PC-3 (cell line): Measurements from ENCODE around the gene TJP3. TPM values are rescaled to one million over a fixed set of nuclear protein-coding genes. Genes with fewer than 3 reads are reported as not detected.

ENCODE experiments used
- ATAC-seq: fragments of 200-7000 bp; cut with Tn5 transposase; 2 replicates; pipeline ENCODE4 v1.9.1; 2020; ENCODE audit warnings: mild to moderate bottlenecking, moderate library complexity
- BruUV-seq: library from RNA; stranded (reverse); fragments of 400-500 nt; replicated peaks from 2 replicates; lab custom pipeline; 2021; lab: Mats Ljungman, UMichigan
- CTCF ChIA-PET: fragments of 300-600 bp; sonication (Branson Sonifier 250); formaldehyde crosslinking; loops from one replicate; lab custom pipeline; 2022; ENCODE audit warnings: antibody characterized with exemption; lab: Charles Lee
- POLR2A ChIA-PET: fragments of 300-600 bp; sonication (Branson Sonifier 250); formaldehyde crosslinking; loops from one replicate; lab custom pipeline; 2022; ENCODE audit warnings: antibody characterized with exemption; ENCODE audit not compliant: unreplicated experiment; lab: Charles Lee
- DNase-seq: peaks from one replicate; pipeline ENCODE4 v3.0.0-alpha.2; 2015
- H2AFZ ChIP-seq: fragments of 300-600 bp; sonication (generic); 2 replicates; pipeline ENCODE4 v1.6.0; 2016; ENCODE audit warnings: antibody characterized with exemption, low read length
- H3F3A ChIP-seq: fragments of 300-600 bp; sonication (generic); one replicate; pipeline ENCODE4 v1.6.0; 2017; ENCODE audit warnings: antibody characterized with exemption, low read length, control low read depth, mild to moderate bottlenecking; ENCODE audit not compliant: unreplicated experiment
- H3K27ac ChIP-seq: fragments of 300-600 bp; sonication (generic); 2 replicates; pipeline ENCODE4 v1.5.1; 2016; ENCODE audit warnings: mild to moderate bottlenecking, low read length
- H3K27me3 ChIP-seq: fragments of 300-600 bp; sonication (generic); 2 replicates; pipeline ENCODE4 v1.6.1; 2016; ENCODE audit warnings: low read length, mixed read lengths
- H3K36me3 ChIP-seq: fragments of 300-600 bp; sonication (generic); 2 replicates; pipeline ENCODE4 v1.6.1; 2016; ENCODE audit warnings: low read depth, mixed run types, low read length, mixed read lengths
- H3K4me1 ChIP-seq: fragments of 300-600 bp; sonication (generic); 2 replicates; pipeline ENCODE4 v1.5.1; 2016; ENCODE audit warnings: low read length; ENCODE audit not compliant: insufficient read depth
- H3K4me2 ChIP-seq: fragments of 300-600 bp; sonication (generic); 2 replicates; pipeline ENCODE4 v1.6.0; 2016; ENCODE audit warnings: low read length
- H3K4me3 ChIP-seq: fragments of 300-600 bp; sonication (generic); 2 replicates; pipeline ENCODE4 v1.5.1; 2016; ENCODE audit warnings: mild to moderate bottlenecking, low read length, mixed read lengths
- H3K79me2 ChIP-seq: fragments of 300-600 bp; sonication (generic); 2 replicates; pipeline ENCODE4 v1.6.1; 2017; ENCODE audit warnings: low read length, mixed read lengths
- H3K9ac ChIP-seq: fragments of 300-600 bp; sonication (generic); 2 replicates; pipeline ENCODE4 v1.6.0; 2016; ENCODE audit warnings: mild to moderate bottlenecking, low read length
- H3K9me2 ChIP-seq: fragments of 300-600 bp; sonication (generic); replicated peaks from 2 replicates; pipeline ENCODE4 v1.6.1; 2016; ENCODE audit warnings: mixed run types, low read length, mixed read lengths
- H3K9me3 ChIP-seq: fragments of 300-600 bp; sonication (generic); 2 replicates; pipeline ENCODE4 v1.6.1; 2016; ENCODE audit warnings: low read length, mixed read lengths
- H4K20me1 ChIP-seq: fragments of 300-600 bp; sonication (generic); 2 replicates; pipeline ENCODE4 v1.6.1; 2016; ENCODE audit warnings: low read length, mixed read lengths
- EZH2 ChIP-seq: fragments of 300-600 bp; sonication (generic); IDR thresholded peaks from one replicate; pipeline ENCODE4 v1.6.1; 2017; ENCODE audit warnings: antibody characterized with exemption, mild to moderate bottlenecking, low read length; ENCODE audit not compliant: unreplicated experiment
- EZH2phosphoT487 ChIP-seq: fragments of 300-600 bp; sonication (generic); IDR thresholded peaks from 2 replicates; pipeline ENCODE4 v1.6.1; 2018; ENCODE audit warnings: mild to moderate bottlenecking, antibody characterized with exemption, low read length, borderline replicate concordance
- intact Hi-C: fragments of 100-400 bp; cut with micrococcal nuclease; formaldehyde crosslinking; loops from 2 replicates; pipeline ENCODE4 v1.9.0; 2023
- total RNA-seq: library from RNA; depleted of rRNA; stranded (reverse); fragments of >200 nt; gene quantifications from 2 replicates; pipeline ENCODE4 v1.2.3, GENCODE V29; 2014
- TF ChIP-seq, protein P1 (sequence below): fragments of 300-600 bp; sonication (generic); conservative IDR thresholded peaks from 2 replicates; pipeline ENCODE4 v1.5.1; 2017; ENCODE audit warnings: antibody characterized with exemption, low read depth, mild to moderate bottlenecking, low read length

TJP3 gene
- total RNA-seq, 1 experiment from 2014 or later: 11.7 TPM

DNA sequence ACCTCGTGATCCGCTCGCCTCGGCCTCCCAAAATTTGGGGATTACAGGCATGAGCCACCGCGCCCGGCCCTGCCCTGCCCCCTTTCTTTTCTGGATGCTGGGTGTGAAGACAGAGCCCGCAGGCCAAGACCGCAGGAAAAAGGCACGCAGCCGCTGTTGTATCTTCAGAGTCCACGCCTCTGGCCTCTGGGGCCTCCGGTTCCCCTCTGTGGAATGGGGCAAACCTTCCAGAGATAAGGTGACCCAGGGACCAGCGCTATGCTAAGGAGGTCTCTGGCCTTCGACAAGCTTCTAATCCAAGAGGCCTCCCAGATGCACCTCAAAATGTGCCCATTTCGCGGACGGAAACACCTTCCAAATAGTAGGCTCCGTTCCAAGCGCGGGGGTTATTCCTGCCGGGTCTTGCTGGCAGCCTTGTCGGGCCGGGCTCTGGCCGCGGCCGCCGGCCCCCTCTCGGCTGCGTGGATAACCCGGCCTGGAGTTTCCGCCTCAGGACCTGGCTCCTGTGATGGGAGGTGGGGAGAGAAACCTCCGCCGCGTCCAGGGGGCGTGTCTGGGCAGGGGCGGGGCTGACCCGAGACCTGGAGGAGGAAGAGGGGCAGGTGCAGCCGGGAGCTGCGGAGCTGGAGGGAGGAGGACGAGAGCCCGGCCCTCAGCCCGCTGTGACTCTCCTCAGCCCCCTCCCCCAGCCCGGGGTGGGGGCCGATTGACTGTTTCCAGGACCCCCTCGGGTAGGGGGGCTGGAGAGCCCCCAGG is 13.1 kb downstream of the TJP3 start:
- peak overlapping the region; percentile 79 for H3K4me2 ChIP-seq
- intact Hi-C loops: no loop called here
- H3K9ac ChIP-seq: no peak overlapping the region
- no peak overlapping the region for H3K27ac ChIP-seq
- no peaks in the 10 kb centered on the region; the same call in 1 of the 2 replicates for H3K4me1 ChIP-seq
- H2AFZ ChIP-seq: peak overlapping the region; percentile 42; the same call in 1 of the 2 replicates
- no TSS peak for BruUV-seq
- peak; percentile 52 for ATAC-seq
- H3K9me2 ChIP-seq: no peaks in the 10 kb centered on the region
- DNase-seq: peak; percentile 92
- H3F3A ChIP-seq: no peaks in the 10 kb centered on the region
- ChIA-PET POLR2A (no interaction called here), CTCF (no interaction called here)
- H3K79me2 ChIP-seq: no peaks in the 10 kb centered on the region
- no peak for TF ChIP-seq EZH2
- peak overlapping the region; percentile 62 for H3K4me3 ChIP-seq
- H3K27me3 ChIP-seq: no peaks in the 10 kb centered on the region
- H3K36me3 ChIP-seq: no peaks in the 10 kb centered on the region
- no peaks in the 10 kb centered on the region for H3K9me3 ChIP-seq
- no peaks in the 10 kb centered on the region for H4K20me1 ChIP-seq

GRCh38 chr19:3721887-3722442 is 13.8 kb downstream of the TJP3 start:
- Histone ChIP-seq H3F3A (no peaks in the 10 kb centered on the region), H2AFZ (peak overlapping the region; percentile 42; the same call in 1 of the 2 replicates), H3K27ac (no peak overlapping the region), H3K9me3 (no peaks in the 10 kb centered on the region), H3K9ac (no peak overlapping the region), H3K9me2 (no peaks in the 10 kb centered on the region), H4K20me1 (no peaks in the 10 kb centered on the region), H3K27me3 (no peaks in the 10 kb centered on the region), H3K4me2 (peak overlapping the region; percentile 79), H3K79me2 (no peaks in the 10 kb centered on the region), H3K36me3 (no peaks in the 10 kb centered on the region), H3K4me3 (peak overlapping the region; percentile 62), H3K4me1 (no peaks in the 10 kb centered on the region; the same call in 1 of the 2 replicates)
- no TSS peak for BruUV-seq
- ATAC-seq (no peak), DNase-seq (no peak)
- ChIA-PET CTCF (no interaction called here), POLR2A (no interaction called here)
- TF ChIP-seq EZH2 (no peak), EZH2phosphoT487 (no peak)
- TF ChIP-seq, protein P1, sequence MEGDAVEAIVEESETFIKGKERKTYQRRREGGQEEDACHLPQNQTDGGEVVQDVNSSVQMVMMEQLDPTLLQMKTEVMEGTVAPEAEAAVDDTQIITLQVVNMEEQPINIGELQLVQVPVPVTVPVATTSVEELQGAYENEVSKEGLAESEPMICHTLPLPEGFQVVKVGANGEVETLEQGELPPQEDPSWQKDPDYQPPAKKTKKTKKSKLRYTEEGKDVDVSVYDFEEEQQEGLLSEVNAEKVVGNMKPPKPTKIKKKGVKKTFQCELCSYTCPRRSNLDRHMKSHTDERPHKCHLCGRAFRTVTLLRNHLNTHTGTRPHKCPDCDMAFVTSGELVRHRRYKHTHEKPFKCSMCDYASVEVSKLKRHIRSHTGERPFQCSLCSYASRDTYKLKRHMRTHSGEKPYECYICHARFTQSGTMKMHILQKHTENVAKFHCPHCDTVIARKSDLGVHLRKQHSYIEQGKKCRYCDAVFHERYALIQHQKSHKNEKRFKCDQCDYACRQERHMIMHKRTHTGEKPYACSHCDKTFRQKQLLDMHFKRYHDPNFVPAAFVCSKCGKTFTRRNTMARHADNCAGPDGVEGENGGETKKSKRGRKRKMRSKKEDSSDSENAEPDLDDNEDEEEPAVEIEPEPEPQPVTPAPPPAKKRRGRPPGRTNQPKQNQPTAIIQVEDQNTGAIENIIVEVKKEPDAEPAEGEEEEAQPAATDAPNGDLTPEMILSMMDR: no peak
- intact Hi-C loops: no loop called here

DNA sequence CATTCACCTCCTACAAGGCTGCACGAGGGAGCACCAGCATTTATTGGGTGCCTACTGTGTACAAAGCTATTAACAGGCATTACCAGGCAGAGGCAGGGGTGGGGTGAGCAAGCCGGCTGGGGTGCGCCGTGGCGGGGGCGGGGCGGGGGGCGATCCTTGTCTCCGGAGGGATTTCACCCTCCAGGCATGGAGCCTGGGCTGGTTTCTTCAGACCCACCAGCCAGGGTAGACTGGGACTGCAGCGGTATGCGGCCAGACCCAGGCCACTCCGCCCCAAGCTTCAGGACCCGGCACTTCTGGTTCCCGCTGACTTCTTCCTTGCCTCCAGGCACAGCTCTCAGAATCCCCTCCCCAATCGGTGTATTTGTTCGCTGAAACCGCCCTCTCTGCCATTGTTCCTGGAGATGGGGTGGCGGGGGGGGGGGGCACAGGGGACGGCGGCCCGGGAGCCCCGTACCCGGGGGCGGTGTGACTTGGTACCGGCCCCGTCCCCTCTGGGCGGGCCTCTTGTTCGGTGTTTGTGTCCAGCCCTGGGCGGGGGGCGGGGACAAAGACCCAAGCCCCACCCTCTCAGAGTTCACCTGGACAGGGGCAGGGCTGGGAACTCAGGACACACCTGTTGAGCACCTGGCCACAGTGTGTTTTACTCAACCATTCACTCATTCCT is 14.4 kb downstream of the TJP3 start:
- DNase-seq (peak; percentile 48), ATAC-seq (peak; percentile 38)
- BruUV-seq: no TSS peak
- H4K20me1 ChIP-seq: no peaks in the 10 kb centered on the region
- H3K9me2 ChIP-seq: no peaks in the 10 kb centered on the region
- no peaks in the 10 kb centered on the region for H3F3A ChIP-seq
- peak overlapping the region; percentile 42; the same call in 1 of the 2 replicates for H2AFZ ChIP-seq
- no peaks in the 10 kb centered on the region; the same call in 1 of the 2 replicates for H3K4me1 ChIP-seq
- intact Hi-C loops: no loop called here
- no peaks in the 10 kb centered on the region for H3K9me3 ChIP-seq
- H3K27me3 ChIP-seq: no peaks in the 10 kb centered on the region
- H3K9ac ChIP-seq: no peak overlapping the region
- peak overlapping the region; percentile 62 for H3K4me3 ChIP-seq
- H3K36me3 ChIP-seq: no peaks in the 10 kb centered on the region
- ChIA-PET CTCF (no interaction called here), POLR2A (no interaction called here)
- no peak overlapping the region for H3K27ac ChIP-seq
- TF ChIP-seq EZH2phosphoT487: no peak
- no peak for TF ChIP-seq EZH2
- TF ChIP-seq, protein P1: no peak
- peak overlapping the region; percentile 79 for H3K4me2 ChIP-seq
- no peaks in the 10 kb centered on the region for H3K79me2 ChIP-seq
